ENCODE measurements around the gene THUMPD1. TPM values are rescaled to one million over a fixed set of nuclear protein-coding genes. Genes with fewer than 3 reads are reported as not detected.
"Not testable (repeated sequence)": the region's sequence is repeated elsewhere in the genome, so short reads cannot be mapped to it uniquely, and the experiment has no call there.

The THUMPD1 gene
- total RNA-seq, 1 experiment from 2014 or later = 44.0 TPM

DNA sequence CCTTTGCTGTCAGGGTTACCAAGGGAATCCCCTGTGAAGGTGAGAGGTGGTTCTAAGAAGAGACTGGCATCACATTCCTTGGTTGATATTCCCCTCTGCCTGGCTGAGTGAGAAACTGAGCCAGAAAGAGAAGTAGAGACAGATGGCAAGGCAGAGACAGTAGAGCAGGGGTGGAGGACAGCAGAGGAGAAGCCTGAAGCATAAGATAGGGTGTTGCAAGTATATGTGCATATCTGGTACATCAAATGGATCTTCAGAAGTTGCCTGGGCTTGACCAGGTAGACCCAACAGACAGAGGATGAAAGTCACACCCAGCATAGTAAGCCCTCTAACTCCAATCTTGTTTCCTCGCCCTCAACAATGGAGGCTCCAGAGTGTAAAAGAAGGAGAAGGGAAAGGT lies 7.9 kb upstream of the THUMPD1 start:
- no peak for DNase-seq (ENCODE audit: low spot score)

GRCh38 chr16:20747030-20747816 lies 5.6 kb upstream of the THUMPD1 start:
- no peak for DNase-seq (ENCODE audit: low spot score)

DNA sequence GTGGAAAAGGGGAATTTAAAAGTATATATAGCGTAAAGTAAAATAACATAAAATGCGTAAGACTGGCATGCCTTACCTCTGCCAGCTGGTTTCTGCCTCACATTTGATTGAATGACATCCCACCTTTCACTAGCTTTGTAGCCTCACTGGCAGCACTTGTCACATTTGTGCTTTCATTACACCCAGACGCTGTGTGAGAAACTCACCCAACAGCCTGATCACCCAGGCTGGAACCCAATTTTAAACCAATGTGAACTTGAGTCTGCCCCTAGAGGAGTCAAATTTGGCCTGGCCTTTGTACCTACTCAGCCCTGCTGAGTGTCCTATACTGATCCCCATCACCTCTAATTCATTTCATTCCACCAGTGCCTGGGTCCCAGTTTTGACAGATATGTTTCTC lies 4.8 kb upstream of the THUMPD1 start:
- no peak for DNase-seq (ENCODE audit: low spot score)

- no peak for DNase-seq (ENCODE audit: low spot score)
Observed at GRCh38 chr16:20744922-20745440, 3.4 kb upstream of the THUMPD1 start.

DNA sequence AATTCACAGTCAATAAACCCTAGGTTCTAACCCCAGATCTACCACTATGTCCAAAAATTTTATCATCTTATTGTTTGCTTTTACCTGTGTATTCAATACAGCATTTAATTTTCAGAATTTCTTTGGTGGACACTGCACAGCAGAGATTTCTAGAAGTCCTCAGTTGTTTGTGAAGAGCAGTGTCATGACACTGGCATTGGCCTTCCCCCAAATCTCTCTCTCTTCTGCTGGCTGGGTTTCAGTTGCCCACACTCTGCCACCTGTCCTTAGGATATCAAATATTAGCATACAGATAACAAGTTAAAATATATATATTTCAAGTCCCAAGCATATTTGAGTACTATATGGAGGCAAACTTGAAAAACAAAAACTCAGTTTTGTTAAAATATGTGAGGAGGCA lies 2.0 kb upstream of the THUMPD1 start:
- no peak for DNase-seq (ENCODE audit: low spot score)

DNA sequence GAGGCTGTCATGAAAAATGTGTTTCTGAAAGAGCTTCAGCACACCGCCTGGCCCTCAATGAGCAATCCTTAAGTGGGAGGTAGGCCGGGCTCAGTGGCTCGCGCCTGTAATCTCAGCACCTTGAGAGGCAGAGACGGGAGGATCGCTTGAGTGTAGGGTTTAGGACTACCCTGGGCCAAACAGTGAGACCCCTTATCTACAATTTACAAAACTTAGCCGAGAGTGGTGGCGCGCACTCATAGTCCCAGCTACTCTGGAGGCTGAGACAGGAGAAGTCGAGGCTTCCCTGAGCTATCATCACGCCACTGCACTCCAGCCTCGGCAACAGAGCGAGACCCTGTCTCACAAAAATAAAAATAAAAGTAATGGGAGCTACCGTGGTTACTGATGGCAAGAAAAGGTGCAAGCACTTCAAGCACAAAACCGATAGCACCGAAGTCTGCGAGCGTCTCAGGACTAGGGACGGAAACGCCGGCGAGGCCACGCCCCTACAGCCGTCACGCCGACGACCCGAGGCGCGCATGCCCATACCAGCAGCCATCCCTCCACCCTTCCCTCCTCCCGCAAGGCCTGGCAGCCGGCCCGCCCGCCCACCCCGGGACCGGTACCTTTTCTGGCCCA lies 607 bp downstream of the THUMPD1 start:
- peak; percentile 77 for DNase-seq (ENCODE audit: low spot score)

GRCh38 chr16:20740007-20740883 lies 1.4 kb downstream of the THUMPD1 start:
- DNase-seq (ENCODE audit: low spot score) = peak; percentile 11

- no peak for DNase-seq (ENCODE audit: low spot score)
Observed at GRCh38 chr16:20735490-20735889, 6.1 kb downstream of the THUMPD1 start.

- DNase-seq (ENCODE audit: low spot score) = no peak
Observed at GRCh38 chr16:20734782-20735181, 6.8 kb downstream of the THUMPD1 start.

- no peak for DNase-seq (ENCODE audit: low spot score)
Observed at GRCh38 chr16:20734056-20734455, 7.6 kb downstream of the THUMPD1 start.

DNA sequence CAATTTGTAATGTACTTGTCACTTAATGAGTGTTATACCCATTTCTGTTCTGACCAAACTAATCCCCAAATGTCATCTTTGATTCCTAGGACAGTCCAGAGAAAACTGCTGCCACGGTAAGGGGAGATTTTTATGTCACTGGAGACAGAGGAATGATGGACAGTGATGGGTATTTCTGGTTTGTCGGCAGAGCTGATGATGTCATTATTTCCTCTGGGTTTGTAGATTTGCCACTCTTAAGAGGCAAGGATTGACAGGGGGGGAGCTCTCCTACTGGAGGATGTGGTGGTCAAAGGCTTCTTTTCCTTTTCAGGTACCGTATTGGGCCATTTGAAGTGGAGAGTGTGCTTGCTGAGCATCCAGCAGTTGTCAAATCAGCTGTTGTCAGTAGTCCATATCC lies 12.5 kb downstream of the THUMPD1 start:
- DNase-seq (ENCODE audit: low spot score) = no peak

GRCh38 chr16:20727181-20727580 lies 14.4 kb downstream of the THUMPD1 start:
- no peak for DNase-seq (ENCODE audit: low spot score)

DNA sequence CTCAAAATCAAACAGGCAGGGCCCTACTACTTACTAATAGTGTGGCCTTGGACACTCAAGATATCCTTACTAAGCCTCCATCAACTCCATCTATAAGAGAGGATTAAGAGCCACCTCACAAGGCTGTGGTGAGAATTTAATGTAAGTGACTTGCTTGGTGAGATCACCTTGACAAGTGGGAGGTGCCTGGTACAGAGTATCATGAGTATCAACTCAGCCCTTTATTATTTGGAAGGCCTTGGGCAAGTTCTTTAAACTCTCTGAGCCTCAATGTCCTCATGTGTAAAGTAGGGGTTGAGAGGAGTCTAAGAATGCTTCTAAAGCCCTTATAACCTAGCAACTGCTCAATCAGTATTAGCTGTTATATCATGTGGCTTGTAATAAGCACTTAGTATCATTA lies 15.0 kb downstream of the THUMPD1 start:
- no peak for DNase-seq (ENCODE audit: low spot score)

DNA sequence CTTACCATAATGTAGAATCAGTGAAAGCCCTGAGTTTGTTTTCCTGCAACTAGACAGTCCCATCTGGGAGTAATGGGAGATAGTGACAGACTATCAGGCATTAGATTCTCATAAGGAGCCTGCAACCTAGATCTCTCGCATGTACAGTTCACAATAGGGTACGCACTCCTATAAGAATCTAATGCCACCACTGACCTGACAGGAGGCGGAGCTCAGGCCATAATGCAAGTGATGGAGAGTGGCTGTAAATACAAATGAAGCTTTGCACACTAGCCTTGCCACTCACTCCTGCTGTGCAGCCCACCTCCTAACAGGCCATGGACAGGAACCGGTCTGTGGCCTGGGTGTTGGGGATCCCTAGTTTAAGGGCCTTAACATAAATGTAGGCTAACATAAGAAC lies 21.4 kb downstream of the THUMPD1 start:
- no peak for DNase-seq (ENCODE audit: low spot score)

GRCh38 chr16:20717718-20718117 lies 23.9 kb downstream of the THUMPD1 start:
- DNase-seq (ENCODE audit: low spot score) = not testable (repeated sequence)

DNA sequence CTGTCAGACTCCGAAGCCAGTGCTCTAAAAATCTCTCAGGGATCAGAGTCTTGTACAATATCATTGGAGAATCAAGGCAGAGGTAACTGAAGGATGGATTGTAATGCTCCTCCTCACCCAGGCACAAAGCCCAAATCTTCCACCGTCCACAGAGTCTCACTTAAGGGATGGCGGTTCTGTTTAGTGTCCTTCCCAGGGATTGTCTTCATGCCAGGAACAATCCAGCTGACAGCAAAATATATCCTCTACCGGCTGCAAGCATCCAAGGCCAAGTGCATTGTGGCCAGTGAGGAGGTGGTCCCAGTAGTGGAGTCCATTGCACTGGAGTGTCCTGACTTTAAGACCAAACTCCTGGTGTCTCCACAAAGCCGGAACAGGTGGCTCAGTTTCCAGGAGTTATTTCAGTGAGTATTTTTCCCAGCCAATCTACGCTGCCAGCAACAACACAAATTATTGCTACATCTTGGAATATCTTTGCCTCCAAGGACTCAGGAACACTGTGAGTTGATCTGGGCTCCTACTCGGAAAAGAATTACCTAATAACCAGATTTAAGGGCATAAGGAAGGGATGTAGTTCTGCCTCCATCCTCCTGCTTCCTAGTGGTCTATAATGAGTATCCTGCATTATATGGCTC lies 30.2 kb downstream of the THUMPD1 start:
- no peak for DNase-seq (ENCODE audit: low spot score)

GRCh38 chr16:20708129-20708528 lies 33.5 kb downstream of the THUMPD1 start:
- DNase-seq (ENCODE audit: low spot score) = not testable (repeated sequence)

GRCh38 chr16:20707461-20707860 lies 34.2 kb downstream of the THUMPD1 start:
- no peak for DNase-seq (ENCODE audit: low spot score)

DNA sequence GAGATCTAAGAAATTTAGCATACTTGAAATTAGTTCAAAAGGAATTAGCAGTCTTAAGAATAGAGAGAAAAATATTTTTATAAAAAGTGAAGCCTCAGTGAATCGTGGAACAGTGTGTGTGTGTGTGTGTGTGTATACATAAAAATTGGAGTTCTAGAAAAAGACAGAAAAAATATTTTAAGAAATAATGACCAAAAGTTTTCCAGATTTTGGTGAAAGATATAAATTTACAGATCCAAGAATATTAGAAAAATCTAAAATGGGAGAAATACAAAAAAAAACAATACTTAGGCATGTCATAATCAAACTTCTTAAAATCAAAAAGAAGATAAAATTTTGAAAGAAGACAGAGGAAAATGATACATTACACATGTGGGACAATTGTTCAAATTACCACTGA lies 35.6 kb downstream of the THUMPD1 start:
- DNase-seq (ENCODE audit: low spot score) = not testable (repeated sequence)

DNA sequence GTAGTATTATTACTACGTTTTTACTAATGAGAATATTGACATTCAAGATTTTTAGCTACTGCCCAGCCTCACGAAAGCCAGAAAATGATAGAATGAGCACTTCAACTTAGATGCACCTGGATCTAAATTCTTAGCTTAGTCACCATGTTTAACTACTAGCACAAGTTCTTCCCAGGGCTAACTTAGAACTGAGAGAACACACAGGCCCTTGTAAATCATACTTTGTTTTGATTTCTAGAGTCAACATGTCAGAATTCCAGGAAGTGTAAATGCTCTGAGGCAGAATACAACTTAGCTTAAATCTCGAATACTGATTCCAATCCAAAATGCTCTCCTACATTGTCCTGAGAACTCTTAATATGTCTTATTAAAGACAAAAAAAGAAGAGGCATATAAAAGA lies 37.3 kb downstream of the THUMPD1 start:
- no peak for DNase-seq (ENCODE audit: low spot score)

GRCh38 chr16:20701692-20702091 lies 39.9 kb downstream of the THUMPD1 start:
- not testable (repeated sequence) for DNase-seq (ENCODE audit: low spot score)

DNA sequence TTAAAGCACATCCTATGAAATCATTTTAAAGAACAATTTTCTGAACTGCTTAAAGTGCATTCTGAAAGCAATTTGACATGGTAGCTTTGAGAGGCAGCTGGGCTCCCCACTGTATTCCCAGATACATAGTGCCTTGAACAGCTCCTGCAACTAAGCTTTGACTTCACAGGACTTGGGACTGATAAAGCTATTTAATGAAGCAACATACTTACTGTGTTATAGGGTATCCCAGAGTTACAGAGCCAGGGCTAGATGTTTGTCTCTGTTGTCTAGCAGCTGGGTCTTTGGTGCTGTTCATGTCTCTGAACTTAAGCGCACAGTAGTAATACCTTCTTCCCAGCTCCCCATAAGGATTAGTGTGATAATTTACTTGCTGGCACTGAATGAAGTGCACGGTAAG lies 45.0 kb downstream of the THUMPD1 start:
- no peak for DNase-seq (ENCODE audit: low spot score)
